GM21717 (cell line): ENCODE data around the gene FRS3.
"Not testable (repeated sequence)": the region's sequence is repeated elsewhere in the genome, so short reads cannot be mapped to it uniquely, and the experiment has no call there.

Experiments used
- ATAC-seq: cut with Tn5 transposase; IDR thresholded peaks from one replicate; pipeline ENCODE4 v1.9.1; 2021; ENCODE audit warnings: mild to moderate bottlenecking, moderate library complexity; ENCODE audit not compliant: unreplicated experiment

Gene FRS3

GRCh38 chr6:41770381-41771057 lies 9.2 kb downstream of the FRS3 start:
- no peak for ATAC-seq

DNA sequence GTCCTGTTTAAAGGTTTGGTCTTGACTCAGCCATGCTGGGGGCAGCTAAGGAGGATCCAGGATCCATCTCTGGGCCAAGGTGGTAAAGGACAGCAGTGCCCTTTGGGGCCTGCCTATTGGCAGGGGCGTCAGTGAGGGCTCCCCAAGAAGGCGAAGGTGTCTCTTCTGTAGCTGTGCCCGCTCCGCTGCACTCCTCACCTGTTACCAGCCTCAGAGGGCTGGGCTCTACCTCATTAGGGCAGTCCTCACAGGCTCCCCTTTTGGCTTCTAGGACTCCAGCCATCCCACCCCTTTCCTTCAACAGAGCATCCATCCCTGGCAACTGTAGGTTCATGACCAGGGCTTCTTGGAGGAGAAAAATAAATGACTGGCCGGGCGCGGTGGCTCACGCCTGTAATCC lies 10.3 kb downstream of the FRS3 start:
- ATAC-seq: no peak

DNA sequence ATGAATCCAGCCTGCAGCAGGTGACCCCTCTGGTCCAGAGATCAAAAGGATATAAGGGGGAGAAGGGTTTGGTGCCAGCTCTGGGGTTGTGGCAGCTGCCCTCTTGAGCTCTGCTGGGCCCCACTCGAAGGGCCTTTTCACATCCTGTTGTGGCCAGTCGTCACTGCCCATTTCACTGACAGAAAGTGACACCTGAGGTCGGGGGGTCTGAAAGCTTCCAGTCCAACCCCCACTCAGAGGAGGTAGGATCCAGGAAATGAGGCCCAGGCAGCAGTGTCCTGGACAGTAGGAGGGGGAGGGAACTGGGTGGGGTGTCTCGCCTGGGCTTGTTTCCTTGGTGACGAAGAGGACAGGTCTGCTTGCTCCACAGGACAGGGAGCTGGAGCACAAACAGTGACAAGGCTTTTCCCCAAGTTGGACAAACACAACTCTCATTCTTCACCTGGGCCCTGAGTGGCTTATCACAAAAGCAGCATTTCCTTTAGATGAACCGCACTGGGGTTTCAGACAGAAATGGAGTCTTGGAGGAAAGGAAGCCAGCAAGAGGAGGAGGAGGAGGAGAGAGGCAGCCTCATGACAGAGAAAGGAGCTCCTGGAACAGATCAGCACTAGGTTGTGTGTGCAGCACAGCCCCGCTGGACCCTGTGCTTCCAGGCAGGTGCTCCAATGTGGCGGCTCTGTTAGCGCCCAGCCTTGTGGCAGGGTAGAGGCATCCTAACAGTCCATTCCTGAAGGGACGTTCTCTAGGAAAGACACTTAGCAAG lies 11.0 kb downstream of the FRS3 start:
- ATAC-seq: no peak

DNA sequence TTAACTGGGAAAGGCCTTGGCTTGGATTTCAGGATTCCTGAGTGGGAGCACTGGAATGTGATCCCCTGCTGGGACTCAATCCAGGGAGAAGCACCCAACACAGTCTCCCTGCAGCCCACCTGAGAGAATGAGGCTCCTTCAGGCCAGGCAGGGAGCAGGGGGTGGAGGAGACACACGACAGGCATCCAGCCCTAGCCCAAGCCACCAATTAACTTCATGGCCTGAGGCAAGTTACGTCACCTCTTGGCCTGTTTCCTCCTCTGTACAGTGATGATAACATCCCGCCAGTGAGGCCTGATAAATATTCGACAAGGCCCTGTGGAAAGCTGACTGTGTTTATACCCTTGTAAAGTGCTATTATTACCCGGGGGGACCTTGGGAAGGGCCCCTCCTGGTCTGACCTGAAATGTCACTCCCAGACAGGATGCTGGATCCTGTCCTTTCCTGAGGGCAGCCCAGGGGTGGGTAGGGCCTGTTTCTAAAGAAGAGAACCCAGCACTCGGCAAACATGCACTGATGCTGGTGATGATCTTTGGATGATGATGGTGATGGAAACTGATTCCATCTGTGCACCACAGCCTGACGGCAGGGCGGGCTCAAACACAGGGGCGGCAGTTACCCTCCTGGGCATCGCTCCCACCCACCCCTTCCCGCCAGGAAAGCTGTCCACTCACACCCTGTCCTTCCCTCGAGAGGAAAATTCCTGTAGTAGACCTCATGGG lies 12.4 kb downstream of the FRS3 start:
- ATAC-seq: no peak

GRCh38 chr6:41766043-41766664 lies 13.5 kb downstream of the FRS3 start:
- not testable (repeated sequence) for ATAC-seq

- no peak for ATAC-seq
Observed at GRCh38 chr6:41763470-41763869, 16.2 kb downstream of the FRS3 start.

- no peak for ATAC-seq
Observed at GRCh38 chr6:41759905-41760579, 19.7 kb downstream of the FRS3 start.

- no peak for ATAC-seq
Observed at GRCh38 chr6:41759106-41759904, 20.4 kb downstream of the FRS3 start.

DNA sequence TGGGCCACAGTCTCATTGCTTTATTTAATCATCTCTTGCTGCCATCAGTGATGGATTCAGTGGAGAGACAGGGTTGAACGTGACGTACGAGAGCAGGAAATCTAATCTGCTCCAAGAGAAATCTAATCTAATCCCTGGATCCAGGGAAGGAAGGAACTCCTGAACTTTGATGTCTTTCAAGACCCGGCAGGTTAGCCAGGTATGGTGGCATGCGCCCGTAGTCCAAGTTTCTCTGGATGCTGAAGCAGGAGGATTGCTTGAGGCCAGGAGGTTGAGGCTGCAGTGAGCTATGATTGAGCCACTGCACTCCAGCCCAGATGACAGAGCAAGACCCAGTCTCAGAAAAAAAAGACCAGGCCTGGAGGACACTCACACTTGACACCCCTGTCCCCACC lies 21.1 kb downstream of the FRS3 start:
- no peak for ATAC-seq

- no peak for ATAC-seq
Observed at GRCh38 chr6:41757931-41758640, 21.6 kb downstream of the FRS3 start.

GRCh38 chr6:41757271-41757670 lies 22.4 kb downstream of the FRS3 start:
- ATAC-seq: no peak

DNA sequence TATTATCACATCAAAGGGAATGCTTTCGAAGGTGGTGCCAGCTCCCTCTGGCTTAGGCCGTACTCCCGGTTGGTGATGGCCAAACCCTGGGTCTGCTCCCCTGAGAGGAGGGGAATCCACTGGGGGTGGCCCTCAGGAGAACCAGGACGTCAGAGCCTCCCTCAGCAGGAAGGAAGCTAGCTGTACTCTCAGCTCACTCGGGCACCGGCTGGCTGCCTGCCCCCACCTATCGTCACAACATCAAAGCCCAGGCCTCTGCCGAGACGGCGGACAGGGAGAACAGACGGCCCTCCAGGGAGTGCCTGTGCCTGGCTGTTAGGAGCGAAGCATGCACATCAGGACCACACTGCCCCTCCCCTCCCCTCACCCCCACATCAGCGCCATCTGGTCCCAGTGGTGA lies 23.3 kb downstream of the FRS3 start:
- ATAC-seq: no peak

DNA sequence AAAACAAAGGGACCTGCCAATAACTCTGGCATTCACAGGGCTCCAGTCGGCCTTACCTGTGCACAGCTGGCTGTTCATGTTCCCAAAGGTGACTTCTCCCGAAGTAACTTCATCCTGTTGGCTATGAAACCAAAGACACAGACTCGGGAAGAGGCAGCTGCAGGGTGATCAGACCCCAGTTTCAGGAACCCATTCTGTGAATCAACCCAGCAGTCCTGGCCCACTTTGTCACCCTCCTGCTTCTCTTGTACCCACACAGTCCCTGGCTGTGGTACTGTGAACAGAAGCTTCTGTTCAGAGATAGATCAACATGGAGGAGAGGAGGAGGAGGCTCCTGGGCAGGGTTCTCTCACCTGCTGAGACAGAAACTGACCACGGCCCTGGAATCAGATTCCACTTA lies 23.8 kb downstream of the FRS3 start:
- no peak for ATAC-seq

GRCh38 chr6:41750374-41750773 lies 29.3 kb downstream of the FRS3 start:
- ATAC-seq: no peak

DNA sequence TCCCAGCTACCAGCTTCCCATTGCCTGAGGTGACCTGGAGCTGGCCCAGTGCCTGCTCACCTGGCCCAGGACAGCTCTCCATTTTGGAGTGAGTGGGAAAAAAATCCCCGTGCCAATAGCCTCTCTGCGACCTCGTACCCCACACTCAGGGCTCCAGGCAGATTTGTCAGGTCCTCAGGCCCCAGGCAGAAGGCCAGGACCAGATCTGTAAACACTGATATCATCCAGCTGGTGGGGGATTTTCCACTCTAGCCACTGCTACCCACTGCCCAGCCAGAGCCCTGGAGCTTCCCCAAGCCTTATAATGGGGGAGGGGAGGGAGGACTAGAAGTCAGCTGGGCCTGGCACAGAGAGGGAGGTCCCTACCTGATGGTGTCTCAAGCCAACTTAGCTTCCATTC lies 31.2 kb downstream of the FRS3 start:
- ATAC-seq: no peak

DNA sequence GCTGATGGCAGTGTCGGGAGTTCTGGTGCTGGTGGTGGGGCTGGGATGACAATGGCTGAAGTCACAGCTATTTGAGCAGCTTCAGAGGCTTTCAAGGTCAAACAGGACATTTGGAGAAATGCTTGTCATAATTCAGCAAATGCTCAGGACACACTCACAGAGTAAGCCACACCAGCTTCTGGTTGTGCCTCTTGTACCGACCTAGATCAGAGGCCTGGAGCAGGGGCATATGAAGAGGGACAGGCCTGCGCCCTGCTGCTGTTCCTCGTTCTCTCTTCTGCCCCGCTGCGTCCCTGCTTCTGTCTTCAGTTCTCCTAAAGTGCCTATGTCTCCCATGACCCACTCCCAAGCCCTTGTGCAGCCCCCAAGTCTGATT lies 31.6 kb downstream of the FRS3 start:
- ATAC-seq: no peak

DNA sequence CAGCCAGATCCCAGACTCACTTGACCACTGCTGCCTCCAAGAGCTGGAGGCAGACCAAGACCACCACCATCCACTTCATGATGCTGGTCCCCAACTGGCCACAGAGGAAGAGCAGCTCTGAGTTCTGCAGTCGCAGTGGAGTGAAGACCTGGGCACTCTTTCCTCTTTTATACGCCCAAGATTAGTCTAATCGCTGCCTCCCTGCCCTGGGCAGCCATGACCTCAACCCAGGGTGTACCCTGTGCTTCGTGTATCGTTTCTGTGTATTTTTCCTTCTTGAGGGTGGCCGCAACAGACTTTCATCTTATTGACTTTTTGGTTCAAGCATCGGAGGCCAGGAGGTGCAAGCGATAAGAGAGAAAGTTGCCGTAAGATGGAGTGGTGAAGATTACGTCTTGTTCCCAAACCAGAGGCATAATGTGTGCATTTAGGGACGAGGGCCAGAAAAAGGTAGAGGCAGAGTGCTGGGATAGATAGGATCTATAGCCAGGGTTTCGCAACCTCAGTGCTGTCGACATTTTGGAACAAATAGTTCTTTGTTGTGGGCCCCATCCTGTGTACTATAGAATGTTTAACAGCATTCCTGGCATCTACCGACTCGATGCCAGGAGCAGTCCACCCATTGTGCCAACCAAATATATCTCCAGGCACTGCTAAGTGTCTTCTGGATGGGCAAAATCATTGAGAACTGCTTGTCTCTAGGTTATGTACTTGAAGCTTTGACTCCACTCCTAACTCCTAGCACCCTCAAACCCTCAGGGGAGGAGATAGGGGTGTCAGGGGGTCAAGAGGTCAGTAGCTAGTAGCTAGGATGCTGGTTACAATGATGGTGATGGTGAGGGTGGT lies 32.2 kb downstream of the FRS3 start, which contains the start of gene PGC:
Gene PGC (minus strand): TSS at position 142 of the 846 bp plus-strand sequence. CDS start 63 bp downstream, at position 79.
- ATAC-seq: no peak

- no peak for ATAC-seq
Observed at GRCh38 chr6:41746107-41746506, 33.6 kb downstream of the FRS3 start.
